ENCODE data around the gene CENPX. TPM values are rescaled to one million over a fixed set of nuclear protein-coding genes. Genes with fewer than 3 reads are reported as not detected.

The CENPX gene
- total and polyA plus RNA-seq, 2 of the 13 experiments (the other 11 are each of a cell fraction or from before 2014, with no cell fraction given): 92.7 to 170 TPM

DNA sequence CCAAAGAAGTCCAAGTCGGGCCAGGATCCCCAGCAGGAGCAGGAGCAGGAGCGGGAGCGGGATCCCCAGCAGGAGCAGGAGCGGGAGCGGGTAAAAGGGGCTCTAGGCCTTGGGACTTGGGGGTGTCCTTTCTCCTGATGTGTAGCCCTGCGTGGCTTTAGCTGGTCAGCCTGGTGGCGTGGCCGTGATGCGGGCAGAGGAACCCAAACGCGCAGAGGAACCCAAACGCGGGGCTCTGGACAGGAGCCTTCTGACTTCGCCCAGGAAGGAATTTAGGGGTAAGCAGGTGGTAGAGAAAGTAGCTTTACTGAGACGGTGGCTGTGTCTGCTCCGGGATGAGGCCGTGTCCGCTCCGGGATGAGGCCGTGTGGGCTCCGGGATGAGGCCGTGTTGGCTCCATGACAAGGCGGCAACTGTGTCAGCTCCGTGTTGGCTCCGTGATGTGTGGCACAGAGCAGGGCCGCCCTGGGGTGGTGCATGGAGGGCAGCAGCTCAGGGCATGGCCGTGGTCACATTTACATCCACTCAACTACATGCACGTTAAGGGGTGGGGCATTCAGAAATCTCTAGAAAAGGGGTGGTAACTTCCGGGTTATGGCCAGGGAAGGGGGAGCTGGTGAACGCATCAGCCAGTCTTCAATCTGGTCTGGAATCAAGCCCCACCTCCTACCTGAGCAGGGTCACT is 25.8 kb downstream of the CENPX start (continued):
- TF ChIP-seq SP4 (CRISPR knock-in tag; IDR thresholded peaks at IDR 0.05): peak; percentile 63; the same call in 1 of the 2 replicates
- 0 out of 2 replicates have a peak, but pooled peaks have one; percentile 37 for TF ChIP-seq ZNF619 (CRISPR knock-in tag; IDR thresholded peaks at IDR 0.05)
- 0 out of 2 replicates have a peak, but pooled peaks have one; percentile 33 for TF ChIP-seq ZIK1 (CRISPR knock-in tag; IDR thresholded peaks at IDR 0.05; ENCODE audit: borderline replicate concordance, low read depth)
- no peak for TF ChIP-seq ETS1 (CRISPR knock-in tag; IDR thresholded peaks at IDR 0.05)
- peak; percentile 35; the same call in 1 of the 2 replicates for TF ChIP-seq MIER3 (CRISPR knock-in tag; IDR thresholded peaks at IDR 0.05; ENCODE audit: borderline replicate concordance)
- 0 out of 2 replicates have a peak, but pooled peaks have one; percentile 23 for TF ChIP-seq TFE3 (CRISPR knock-in tag; IDR thresholded peaks at IDR 0.05)
- TF ChIP-seq ZNF18 (CRISPR knock-in tag; IDR thresholded peaks at IDR 0.05; ENCODE audit: insufficient replicate concordance): no peak
- TF ChIP-seq, protein P1, sequence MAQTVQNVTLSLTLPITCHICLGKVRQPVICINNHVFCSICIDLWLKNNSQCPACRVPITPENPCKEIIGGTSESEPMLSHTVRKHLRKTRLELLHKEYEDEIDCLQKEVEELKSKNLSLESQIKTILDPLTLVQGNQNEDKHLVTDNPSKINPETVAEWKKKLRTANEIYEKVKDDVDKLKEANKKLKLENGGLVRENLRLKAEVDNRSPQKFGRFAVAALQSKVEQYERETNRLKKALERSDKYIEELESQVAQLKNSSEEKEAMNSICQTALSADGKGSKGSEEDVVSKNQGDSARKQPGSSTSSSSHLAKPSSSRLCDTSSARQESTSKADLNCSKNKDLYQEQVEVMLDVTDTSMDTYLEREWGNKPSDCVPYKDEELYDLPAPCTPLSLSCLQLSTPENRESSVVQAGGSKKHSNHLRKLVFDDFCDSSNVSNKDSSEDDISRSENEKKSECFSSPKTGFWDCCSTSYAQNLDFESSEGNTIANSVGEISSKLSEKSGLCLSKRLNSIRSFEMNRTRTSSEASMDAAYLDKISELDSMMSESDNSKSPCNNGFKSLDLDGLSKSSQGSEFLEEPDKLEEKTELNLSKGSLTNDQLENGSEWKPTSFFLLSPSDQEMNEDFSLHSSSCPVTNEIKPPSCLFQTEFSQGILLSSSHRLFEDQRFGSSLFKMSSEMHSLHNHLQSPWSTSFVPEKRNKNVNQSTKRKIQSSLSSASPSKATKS (CRISPR knock-in tag; IDR thresholded peaks at IDR 0.05): no peak
- TF ChIP-seq ZC3H4 (CRISPR knock-in tag; IDR thresholded peaks at IDR 0.05; ENCODE audit: borderline replicate concordance): no peak; the same call in 1 of the 2 replicates
- TF ChIP-seq ZNF768 (CRISPR knock-in tag; IDR thresholded peaks at IDR 0.05): no peak
- TF ChIP-seq TRIM24 (CRISPR knock-in tag; IDR thresholded peaks at IDR 0.05): no peak
- peak; percentile 49; the same call in 1 of the 2 replicates for TF ChIP-seq MEF2D (CRISPR knock-in tag; IDR thresholded peaks at IDR 0.05)
- no peak for TF ChIP-seq ZNF296 (CRISPR knock-in tag; conservative IDR thresholded peaks at IDR 0.05)
- TF ChIP-seq PLRG1 (conservative IDR thresholded peaks at IDR 0.05): no peak
- TF ChIP-seq SNAPC2 (CRISPR knock-in tag; IDR thresholded peaks at IDR 0.05): no peak
- TF ChIP-seq BCLAF1 (IDR thresholded peaks at IDR 0.05): no peak

Data from HepG2 (cell line).